ENCODE measurements around the gene LYZL6. TPM values are rescaled to one million over a fixed set of nuclear protein-coding genes. Genes with fewer than 3 reads are reported as not detected.

Gene LYZL6
- total and polyA plus RNA-seq, 2 donors from 2014 or later = not detected

- peaks cover 0 to 2% (median 0%) of the 10 kb centered on the region in 3 donors for H3K4me1 ChIP-seq (ENCODE audit: control insufficient read depth in 2 of 3, insufficient read depth in 2 of 3, low read depth in 1 of 3, low read length in 3 of 3)
- H3K27me3 ChIP-seq (ENCODE audit: control insufficient read depth, insufficient read depth, low read length) = no peaks in the 10 kb centered on the region
- H3K36me3 ChIP-seq (ENCODE audit: control insufficient read depth in 2 of 3, insufficient read depth in 3 of 3, low read length in 3 of 3) = no peaks in the 10 kb centered on the region
- no peaks in the 10 kb centered on the region for H3K9me3 ChIP-seq (ENCODE audit: control insufficient read depth in 2 of 3, insufficient read depth in 1 of 3, low read length in 3 of 3)
- no peak for FAIRE-seq
- no peak for TF ChIP-seq CTCF (IDR thresholded peaks at IDR 0.05; ENCODE audit: borderline replicate concordance, extremely low read depth, insufficient read depth)
- H3K9ac ChIP-seq (ENCODE audit: low read length in 3 of 3) = no peak overlapping the region
- DNase-seq = no peak
- intact Hi-C loops (cut with DNase I) = no loop called here
- no peak overlapping the region for H3K27ac ChIP-seq (ENCODE audit: low read depth in 2 of 2, low read length in 2 of 2)
- no peak overlapping the region for H3K4me3 ChIP-seq (ENCODE audit: low read length in 3 of 3)
These were observed 29.9 kb downstream of the LYZL6 start for GRCh38 chr17:35913609-35914008.

DNA sequence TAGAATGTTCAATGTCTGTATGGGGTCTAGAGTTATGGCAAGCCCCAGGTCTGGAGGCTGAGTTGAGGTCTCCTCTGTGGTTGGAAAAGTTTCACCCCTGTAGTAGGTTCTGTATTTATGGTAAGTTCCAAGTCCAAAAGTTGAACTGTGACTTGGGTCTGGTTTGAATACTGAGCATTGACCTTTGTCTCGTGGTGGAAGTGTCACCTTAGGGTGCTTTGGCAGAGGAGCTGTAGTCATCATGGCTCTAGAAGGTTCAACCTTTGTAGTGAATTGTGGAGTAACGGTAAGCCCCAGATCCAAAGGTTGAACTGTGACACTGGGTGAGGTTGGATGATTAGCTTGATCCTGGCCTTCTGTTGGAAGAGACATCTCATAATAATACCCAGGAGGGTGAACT, 30.6 kb downstream of the LYZL6 start:
- peaks cover 0 to 2% (median 0%) of the 10 kb centered on the region in 3 donors for H3K4me1 ChIP-seq (ENCODE audit: control insufficient read depth in 2 of 3, insufficient read depth in 2 of 3, low read depth in 1 of 3, low read length in 3 of 3)
- no peaks in the 10 kb centered on the region for H3K27me3 ChIP-seq (ENCODE audit: control insufficient read depth, insufficient read depth, low read length)
- H3K9ac ChIP-seq (ENCODE audit: low read length in 3 of 3) = no peak overlapping the region
- FAIRE-seq (no peak), DNase-seq (no peak)
- no peaks in the 10 kb centered on the region for H3K36me3 ChIP-seq (ENCODE audit: control insufficient read depth in 2 of 3, insufficient read depth in 3 of 3, low read length in 3 of 3)
- no peak overlapping the region for H3K4me3 ChIP-seq (ENCODE audit: low read length in 3 of 3)
- no peak overlapping the region for H3K27ac ChIP-seq (ENCODE audit: low read depth in 2 of 2, low read length in 2 of 2)
- intact Hi-C loops (cut with DNase I) = no loop called here
- H3K9me3 ChIP-seq (ENCODE audit: control insufficient read depth in 2 of 3, insufficient read depth in 1 of 3, low read length in 3 of 3) = no peaks in the 10 kb centered on the region
- no peak for TF ChIP-seq CTCF (IDR thresholded peaks at IDR 0.05; ENCODE audit: borderline replicate concordance, extremely low read depth, insufficient read depth)

DNA sequence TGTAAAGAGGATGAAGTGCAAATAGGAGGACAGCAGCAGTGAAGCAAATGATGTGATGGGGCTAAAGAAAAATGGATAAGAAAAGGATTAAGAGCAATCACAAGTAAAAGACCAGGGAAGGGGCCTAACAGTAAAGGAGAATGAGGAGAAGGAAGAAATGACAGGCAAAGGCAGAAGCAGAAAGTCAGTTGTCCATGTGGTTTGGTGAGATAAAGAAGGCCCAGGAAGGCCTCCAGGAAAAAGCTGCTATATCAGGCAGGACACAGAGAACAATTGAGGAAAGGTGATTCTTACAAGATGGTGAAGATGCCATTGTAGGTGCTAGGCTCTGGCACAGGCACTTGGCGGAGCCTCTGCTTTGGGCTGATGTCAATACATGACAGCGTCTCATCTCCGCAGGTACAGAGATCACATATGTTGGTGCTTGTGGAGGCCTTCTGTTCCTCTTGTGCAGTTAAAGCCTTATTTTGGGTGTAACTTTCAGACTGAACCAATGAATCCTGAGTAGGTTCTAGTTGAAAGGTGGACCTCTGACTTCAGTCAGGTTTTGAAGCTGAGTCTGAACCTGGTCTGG, 31.1 kb downstream of the LYZL6 start:
- Histone ChIP-seq H3K9ac (ENCODE audit: low read length in 3 of 3) (no peak overlapping the region), H3K36me3 (ENCODE audit: control insufficient read depth in 2 of 3, insufficient read depth in 3 of 3, low read length in 3 of 3) (no peaks in the 10 kb centered on the region), H3K4me1 (ENCODE audit: control insufficient read depth in 2 of 3, insufficient read depth in 2 of 3, low read depth in 1 of 3, low read length in 3 of 3) (peaks cover 0 to 2% (median 0%) of the 10 kb centered on the region in 3 donors), H3K4me3 (ENCODE audit: low read length in 3 of 3) (no peak overlapping the region), H3K27ac (ENCODE audit: low read depth in 2 of 2, low read length in 2 of 2) (no peak overlapping the region), H3K27me3 (ENCODE audit: control insufficient read depth, insufficient read depth, low read length) (no peaks in the 10 kb centered on the region), H3K9me3 (ENCODE audit: control insufficient read depth in 2 of 3, insufficient read depth in 1 of 3, low read length in 3 of 3) (no peaks in the 10 kb centered on the region)
- DNase-seq = no peak
- no peak for FAIRE-seq
- intact Hi-C loops (cut with DNase I) = no loop called here
- no peak for TF ChIP-seq CTCF (IDR thresholded peaks at IDR 0.05; ENCODE audit: borderline replicate concordance, extremely low read depth, insufficient read depth)

DNA sequence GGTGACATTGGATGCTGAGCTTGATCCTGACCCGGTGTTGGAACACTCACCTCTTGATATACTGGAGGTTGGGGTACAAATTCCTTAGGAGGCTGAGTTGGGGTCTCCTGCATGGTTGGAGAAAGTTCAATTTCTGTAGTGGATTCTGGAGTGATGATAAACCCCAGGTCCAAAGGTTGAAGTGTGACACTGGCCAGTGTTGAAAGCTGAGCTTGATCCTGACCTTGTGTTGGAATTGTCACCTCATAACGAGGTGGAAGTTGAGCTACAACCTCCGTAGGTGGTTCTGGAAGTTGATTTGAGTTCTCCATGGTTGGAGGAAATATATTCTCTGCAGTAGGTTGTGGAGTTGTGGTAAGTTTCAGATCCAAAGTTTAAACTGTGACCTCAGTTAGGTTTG, 34.1 kb downstream of the LYZL6 start:
- no peak for FAIRE-seq
- no peak for TF ChIP-seq CTCF (IDR thresholded peaks at IDR 0.05; ENCODE audit: borderline replicate concordance, extremely low read depth, insufficient read depth)
- no peak overlapping the region for H3K27ac ChIP-seq (ENCODE audit: low read depth in 2 of 2, low read length in 2 of 2)
- intact Hi-C loops (cut with DNase I) = no loop called here
- DNase-seq = no peak
- no peaks in the 10 kb centered on the region for H3K36me3 ChIP-seq (ENCODE audit: control insufficient read depth in 2 of 3, insufficient read depth in 3 of 3, low read length in 3 of 3)
- H3K4me3 ChIP-seq (ENCODE audit: low read length in 3 of 3) = no peak overlapping the region
- no peaks in the 10 kb centered on the region for H3K27me3 ChIP-seq (ENCODE audit: control insufficient read depth, insufficient read depth, low read length)
- no peaks in the 10 kb centered on the region for H3K9me3 ChIP-seq (ENCODE audit: control insufficient read depth in 2 of 3, insufficient read depth in 1 of 3, low read length in 3 of 3)
- no peak overlapping the region for H3K9ac ChIP-seq (ENCODE audit: low read length in 3 of 3)
- H3K4me1 ChIP-seq (ENCODE audit: control insufficient read depth in 2 of 3, insufficient read depth in 2 of 3, low read depth in 1 of 3, low read length in 3 of 3) = no peaks in the 10 kb centered on the region
